OCI-LY3 (cell line): ENCODE measurements around the gene KLHL36.

Source experiments
- H2AFZ ChIP-seq: fragments of 200-600, 300-600 bp; shearing (Covaris generic); 2 replicates; pipeline ENCODE4 v1.6.0; 2014; ENCODE audit warnings: antibody characterized with exemption, low read depth, low read length
- H3K27ac ChIP-seq: fragments of 200-600, 300-600 bp; sonication (generic); 2 replicates; pipeline ENCODE4 v1.5.1; 2014; ENCODE audit warnings: mild to moderate bottlenecking, low read length, moderate library complexity, mixed read lengths
- H3K27me3 ChIP-seq: fragments of 200-600, 300-600 bp; sonication (generic); 2 replicates; pipeline ENCODE4 v1.6.1; 2014; ENCODE audit warnings: low read depth, low read length, mixed read lengths
- H3K36me3 ChIP-seq: fragments of 200-600, 300-600 bp; sonication (generic); replicated peaks from 2 replicates; pipeline ENCODE3; 2014; ENCODE audit warnings: low read depth, low read length, mixed read lengths
- H3K4me1 ChIP-seq: fragments of 300-600, 200-600 bp; sonication (generic); 2 replicates; pipeline ENCODE4 v1.6.1; 2014; ENCODE audit warnings: low read length, mixed read lengths
- H3K4me2 ChIP-seq: fragments of 200-600, 300-600 bp; sonication (generic); 2 replicates; pipeline ENCODE4 v1.6.1; 2014; ENCODE audit warnings: low read length, mixed read lengths
- H3K4me3 ChIP-seq: fragments of 300-600, 200-600 bp; sonication (generic); 2 replicates; pipeline ENCODE4 v1.5.1; 2014; ENCODE audit warnings: antibody characterized with exemption, mild to moderate bottlenecking, low read length, moderate library complexity
- H3K79me2 ChIP-seq: fragments of 300-600, 200-600 bp; shearing (Covaris generic); 2 replicates; pipeline ENCODE4 v1.6.1; 2014; ENCODE audit warnings: mild to moderate bottlenecking, low read length, mixed read lengths
- H3K9ac ChIP-seq: fragments of 300-600, 200-600 bp; shearing (Covaris generic); 2 replicates; pipeline ENCODE4 v1.6.0; 2014; ENCODE audit warnings: mild to moderate bottlenecking, low read length, moderate library complexity
- H3K9me3 ChIP-seq: fragments of 200-600, 300-600 bp; shearing (Covaris generic); 2 replicates; pipeline ENCODE4 v1.6.1; 2014; ENCODE audit warnings: low read length, mixed read lengths; ENCODE audit not compliant: insufficient read depth
- H4K20me1 ChIP-seq: fragments of 200-600, 300-600 bp; sonication (generic); 2 replicates; pipeline ENCODE4 v1.6.1; 2016; ENCODE audit warnings: low read length, mixed read lengths; ENCODE audit not compliant: insufficient read depth
- CTCF ChIP-seq: fragments of 200-600, 300-600 bp; sonication (generic); IDR thresholded peaks from 2 replicates; pipeline ENCODE4 v1.5.1; 2014; ENCODE audit warnings: antibody characterized with exemption, low read length, low read depth
- EZH2phosphoT487 ChIP-seq: fragments of 200-600 bp; shearing (Covaris generic); IDR thresholded peaks from 2 replicates; pipeline ENCODE4 v1.6.1; 2018; ENCODE audit warnings: antibody characterized with exemption, mixed run types, low read depth

Gene KLHL36

GRCh38 chr16:84677017-84677803, 28.9 kb downstream of the KLHL36 start:
- Histone ChIP-seq H3K36me3 (no peaks in the 10 kb centered on the region), H2AFZ (no peak overlapping the region), H4K20me1 (no peaks in the 10 kb centered on the region), H3K9ac (no peak overlapping the region), H3K9me3 (no peaks in the 10 kb centered on the region), H3K79me2 (no peaks in the 10 kb centered on the region), H3K4me1 (peaks cover 10% of the 10 kb centered on the region), H3K4me3 (no peak overlapping the region), H3K27ac (no peak overlapping the region), H3K4me2 (no peak overlapping the region), H3K27me3 (peaks cover 41% of the 10 kb centered on the region)
- TF ChIP-seq CTCF (no peak), EZH2phosphoT487 (no peak)

GRCh38 chr16:84677849-84678248, 29.5 kb downstream of the KLHL36 start:
- Histone ChIP-seq H3K9ac (no peak overlapping the region), H3K27me3 (peaks cover 46% of the 10 kb centered on the region), H3K4me2 (no peak overlapping the region), H3K79me2 (no peaks in the 10 kb centered on the region), H2AFZ (no peak overlapping the region), H4K20me1 (no peaks in the 10 kb centered on the region), H3K4me1 (peaks cover 10% of the 10 kb centered on the region), H3K27ac (no peak overlapping the region), H3K36me3 (no peaks in the 10 kb centered on the region), H3K9me3 (no peaks in the 10 kb centered on the region), H3K4me3 (no peak overlapping the region)
- TF ChIP-seq CTCF (no peak), EZH2phosphoT487 (no peak)

GRCh38 chr16:84678541-84678940, 30.2 kb downstream of the KLHL36 start:
- H3K36me3 ChIP-seq, result no peaks in the 10 kb centered on the region
- TF ChIP-seq CTCF, result no peak
- TF ChIP-seq EZH2phosphoT487, result no peak
- no peak overlapping the region for H3K27ac ChIP-seq
- H3K4me2 ChIP-seq, result no peak overlapping the region
- no peak overlapping the region for H2AFZ ChIP-seq
- H3K4me1 ChIP-seq, result peaks cover 5% of the 10 kb centered on the region
- H3K27me3 ChIP-seq, result peaks cover 49% of the 10 kb centered on the region
- no peaks in the 10 kb centered on the region for H4K20me1 ChIP-seq
- no peak overlapping the region for H3K9ac ChIP-seq
- no peak overlapping the region for H3K4me3 ChIP-seq
- H3K79me2 ChIP-seq, result no peaks in the 10 kb centered on the region
- H3K9me3 ChIP-seq, result no peaks in the 10 kb centered on the region

- H2AFZ ChIP-seq, result no peak overlapping the region
- H3K27me3 ChIP-seq, result peaks cover 63% of the 10 kb centered on the region
- H3K36me3 ChIP-seq, result no peaks in the 10 kb centered on the region
- no peak overlapping the region for H3K4me3 ChIP-seq
- H3K4me1 ChIP-seq, result no peaks in the 10 kb centered on the region
- no peak for TF ChIP-seq CTCF
- TF ChIP-seq EZH2phosphoT487, result no peak
- H3K9me3 ChIP-seq, result no peaks in the 10 kb centered on the region
- H3K79me2 ChIP-seq, result no peaks in the 10 kb centered on the region
- no peak overlapping the region for H3K27ac ChIP-seq
- H3K4me2 ChIP-seq, result no peak overlapping the region
- H4K20me1 ChIP-seq, result no peaks in the 10 kb centered on the region
- no peak overlapping the region for H3K9ac ChIP-seq
These were observed 32.0 kb downstream of the KLHL36 start for GRCh38 chr16:84680165-84680842.
